ENCODE data around the gene TP53AIP1. TPM values are rescaled to one million over a fixed set of nuclear protein-coding genes. Genes with fewer than 3 reads are reported as not detected.

Gene TP53AIP1, protein sequence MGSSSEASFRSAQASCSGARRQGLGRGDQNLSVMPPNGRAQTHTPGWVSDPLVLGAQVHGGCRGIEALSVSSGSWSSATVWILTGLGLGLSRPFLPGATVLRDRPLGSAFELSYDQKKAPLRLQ
- total RNA-seq = not detected in 2 replicates

DNA sequence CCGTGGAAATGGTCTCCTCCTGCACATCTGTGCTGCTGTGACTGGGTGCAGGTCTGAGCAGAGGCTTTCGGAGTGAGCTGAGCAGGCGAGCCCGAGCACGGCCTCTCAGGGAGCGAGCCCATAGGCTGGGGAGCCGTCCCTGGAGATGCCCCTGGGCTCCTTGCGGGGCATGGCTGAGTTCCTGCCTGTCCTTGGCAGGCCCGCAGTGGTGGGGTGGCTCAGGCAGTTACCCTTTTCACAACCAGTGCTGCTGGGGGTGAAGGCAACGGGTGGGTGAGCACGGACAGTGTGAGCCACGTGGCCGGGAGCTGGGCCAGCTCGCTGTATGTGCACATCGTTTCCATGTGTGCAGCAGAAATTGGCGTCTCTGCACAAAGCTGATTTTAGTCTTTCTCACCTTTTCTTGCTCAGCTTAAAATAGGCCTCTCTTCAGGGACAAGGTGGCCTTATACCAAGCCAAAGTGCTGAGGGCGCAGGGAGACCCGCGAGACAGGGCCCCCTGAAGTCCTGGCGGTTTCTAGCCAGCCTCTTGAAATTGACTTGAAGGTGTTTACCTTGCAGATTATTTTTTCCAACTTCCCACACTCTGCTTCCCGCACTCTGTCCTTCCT lies at the start of gene TP53AIP1:
TP53AIP1 (minus strand) TSS at position 55 of the 611 bp plus-strand sequence. CDS start 5,053 bp downstream, outside the sequence.

DNA sequence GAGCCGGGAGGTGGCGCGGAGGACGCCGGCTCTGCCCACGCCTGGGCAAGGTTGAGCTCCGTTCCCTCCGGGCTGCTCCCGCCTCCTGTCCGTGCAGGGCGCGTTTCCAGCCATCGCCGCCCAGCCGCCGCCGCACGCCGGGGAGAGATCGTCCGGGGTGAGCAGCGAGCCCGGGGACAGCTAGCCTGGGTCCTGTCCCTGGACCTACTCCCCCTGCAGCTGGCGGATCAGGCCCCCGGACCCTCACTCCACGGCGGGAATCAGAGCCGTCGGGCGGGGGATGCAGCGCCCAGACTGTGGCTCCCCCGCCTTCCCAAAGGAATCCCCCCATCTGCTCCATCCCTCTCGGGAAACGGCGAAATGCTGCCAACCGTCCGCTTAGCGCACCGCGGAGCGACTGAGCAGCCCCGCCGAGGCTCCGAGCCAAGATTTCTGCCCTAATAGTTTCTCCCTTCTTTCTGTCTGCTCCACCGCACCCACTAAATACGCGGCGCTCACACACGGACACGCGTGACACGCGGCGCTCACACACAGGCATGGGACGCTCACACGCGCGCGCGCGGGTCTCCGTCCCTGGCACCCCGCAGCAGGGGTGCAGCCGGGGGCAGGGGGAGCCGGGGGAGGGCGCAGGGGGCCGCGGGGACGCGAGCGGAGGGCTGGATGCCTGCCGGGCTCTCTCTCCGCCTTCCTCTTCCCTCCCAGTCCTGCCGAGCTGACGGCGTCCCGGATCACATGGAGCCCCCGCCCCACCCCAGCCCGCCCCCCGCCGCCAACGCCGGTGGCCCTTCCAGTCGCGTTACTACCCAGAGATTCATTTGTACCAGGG lies 51.9 kb downstream of the TP53AIP1 start, which contains the start of gene KCNJ5:
KCNJ5 (plus strand) TSS at position 814 of the 826 bp plus-strand sequence. CDS start 19,918 bp downstream, outside the sequence.

Other genes with a start within 250 kb of the TP53AIP1 start
- 6.7 and 30.5 TPM in 2 replicates for gene FLI1, start 248.8 kb downstream of the TP53AIP1 start, total RNA-seq
- gene KCNJ1, start 75.6 kb downstream of the TP53AIP1 start, total RNA-seq = not detected in 2 replicates
- gene KCNJ5, start 51.5 kb downstream of the TP53AIP1 start, total RNA-seq = not detected in 2 replicates
- gene ARHGAP32, start 249.5 kb upstream of the TP53AIP1 start, total RNA-seq = 5.2 and 10.4 TPM in 2 replicates